ENCODE results near the gene OR8B12.
"Not testable (repeated sequence)": the region's sequence is repeated elsewhere in the genome, so short reads cannot be mapped to it uniquely, and the experiment has no call there.

OR8B12 gene

GRCh38 chr11:124551189-124551588 lies 7.7 kb upstream of the OR8B12 start:
- Mint-ChIP-seq H3K4me1 (ENCODE audit: low read depth) (no peaks in the 10 kb centered on the region), H3K36me3 (ENCODE audit: low read depth) (no peaks in the 10 kb centered on the region), H3K4me3 (no peak overlapping the region), H3K9me3 (no peaks in the 10 kb centered on the region), H3K27ac (no peak overlapping the region), H3K27me3 (no peaks in the 10 kb centered on the region)
- intact Hi-C loops (cut with micrococcal nuclease), result no loop called here

- peaks cover 7% of the 10 kb centered on the region for H3K27me3 Mint-ChIP-seq
- peaks cover 8% of the 10 kb centered on the region for H3K9me3 Mint-ChIP-seq
- no peak overlapping the region for H3K27ac Mint-ChIP-seq
- peaks cover 7% of the 10 kb centered on the region for H3K4me1 Mint-ChIP-seq (ENCODE audit: low read depth)
- intact Hi-C loops (cut with micrococcal nuclease), result no loop called here
- H3K4me3 Mint-ChIP-seq, result no peak overlapping the region
- no peaks in the 10 kb centered on the region for H3K36me3 Mint-ChIP-seq (ENCODE audit: low read depth)
Observed at GRCh38 chr11:124543145-124543544, 309 bp downstream of the OR8B12 start.

GRCh38 chr11:124541204-124541603 lies 2.2 kb downstream of the OR8B12 start:
- Mint-ChIP-seq H3K36me3 (ENCODE audit: low read depth) (no peaks in the 10 kb centered on the region), H3K27me3 (peaks cover 7% of the 10 kb centered on the region), H3K9me3 (peaks cover 10% of the 10 kb centered on the region)

GRCh38 chr11:124538019-124538418 lies 5.4 kb downstream of the OR8B12 start:
- intact Hi-C loops (cut with micrococcal nuclease), result no loop called here
- Mint-ChIP-seq H3K27ac (no peak overlapping the region), H3K27me3 (peaks cover 2% of the 10 kb centered on the region), H3K4me1 (ENCODE audit: low read depth) (peaks cover 15% of the 10 kb centered on the region), H3K4me3 (no peak overlapping the region), H3K9me3 (peaks cover 12% of the 10 kb centered on the region), H3K36me3 (ENCODE audit: low read depth) (no peaks in the 10 kb centered on the region)

More at GRCh38 chr11:124541204-124541603, 2.2 kb downstream of the OR8B12 start:
- intact Hi-C loops (cut with micrococcal nuclease), result no loop called here
- Mint-ChIP-seq H3K4me1 (ENCODE audit: low read depth) (peaks cover 14% of the 10 kb centered on the region), H3K4me3 (no peak overlapping the region), H3K27ac (no peak overlapping the region)

GRCh38 chr11:124536520-124536919 lies 6.9 kb downstream of the OR8B12 start:
- intact Hi-C loops (cut with micrococcal nuclease), result no loop called here
- H3K27ac Mint-ChIP-seq, result no peak overlapping the region
- H3K36me3 Mint-ChIP-seq (ENCODE audit: low read depth), result no peaks in the 10 kb centered on the region
- H3K4me3 Mint-ChIP-seq, result no peak overlapping the region
- H3K9me3 Mint-ChIP-seq, result peaks cover 8% of the 10 kb centered on the region
- H3K4me1 Mint-ChIP-seq (ENCODE audit: low read depth), result peaks cover 13% of the 10 kb centered on the region
- H3K27me3 Mint-ChIP-seq, result peaks cover 2% of the 10 kb centered on the region

GRCh38 chr11:124535552-124536232 lies 7.8 kb downstream of the OR8B12 start:
- no peak overlapping the region for H3K4me3 Mint-ChIP-seq
- H3K27ac Mint-ChIP-seq, result no peak overlapping the region
- H3K4me1 Mint-ChIP-seq (ENCODE audit: low read depth), result peaks cover 13% of the 10 kb centered on the region
- H3K9me3 Mint-ChIP-seq, result peaks cover 8% of the 10 kb centered on the region
- no peaks in the 10 kb centered on the region for H3K36me3 Mint-ChIP-seq (ENCODE audit: low read depth)
- H3K27me3 Mint-ChIP-seq, result no peaks in the 10 kb centered on the region
- intact Hi-C loops (cut with micrococcal nuclease), result no loop called here

GRCh38 chr11:124534051-124534450 lies 9.4 kb downstream of the OR8B12 start:
- H3K27me3 Mint-ChIP-seq, result peaks cover 3% of the 10 kb centered on the region
- H3K36me3 Mint-ChIP-seq (ENCODE audit: low read depth), result no peaks in the 10 kb centered on the region
- peaks cover 11% of the 10 kb centered on the region for H3K9me3 Mint-ChIP-seq
- H3K4me1 Mint-ChIP-seq (ENCODE audit: low read depth), result peaks cover 13% of the 10 kb centered on the region
- no peak overlapping the region for H3K4me3 Mint-ChIP-seq
- intact Hi-C loops (cut with micrococcal nuclease), result no loop called here
- H3K27ac Mint-ChIP-seq, result no peak overlapping the region

- intact Hi-C loops (cut with micrococcal nuclease), result no loop called here
- no peaks in the 10 kb centered on the region for H3K36me3 Mint-ChIP-seq (ENCODE audit: low read depth)
- peaks cover 3% of the 10 kb centered on the region for H3K27me3 Mint-ChIP-seq
Observed at GRCh38 chr11:124533626-124534025, 9.8 kb downstream of the OR8B12 start.

GRCh38 chr11:124520550-124520854 lies 23.0 kb downstream of the OR8B12 start:
- H3K4me3 Mint-ChIP-seq, result no peak overlapping the region
- no peaks in the 10 kb centered on the region for H3K36me3 Mint-ChIP-seq (ENCODE audit: low read depth)
- H3K27ac Mint-ChIP-seq, result no peak overlapping the region
- intact Hi-C loops (cut with micrococcal nuclease), result no loop called here
- peaks cover 5% of the 10 kb centered on the region for H3K4me1 Mint-ChIP-seq (ENCODE audit: low read depth)
- no peaks in the 10 kb centered on the region for H3K9me3 Mint-ChIP-seq
- peaks cover 19% of the 10 kb centered on the region for H3K27me3 Mint-ChIP-seq

More at GRCh38 chr11:124533626-124534025, 9.8 kb downstream of the OR8B12 start:
- no peak overlapping the region for H3K27ac Mint-ChIP-seq
- no peak overlapping the region for H3K4me3 Mint-ChIP-seq
- peaks cover 15% of the 10 kb centered on the region for H3K9me3 Mint-ChIP-seq
- peaks cover 13% of the 10 kb centered on the region for H3K4me1 Mint-ChIP-seq (ENCODE audit: low read depth)

- intact Hi-C loops (cut with micrococcal nuclease), result no loop called here
- Mint-ChIP-seq H3K36me3 (ENCODE audit: low read depth) (no peaks in the 10 kb centered on the region), H3K4me3 (no peak overlapping the region), H3K27ac (no peak overlapping the region), H3K9me3 (no peaks in the 10 kb centered on the region), H3K27me3 (peaks cover 19% of the 10 kb centered on the region), H3K4me1 (ENCODE audit: low read depth) (peaks cover 5% of the 10 kb centered on the region)
Observed at GRCh38 chr11:124519850-124520549, 23.5 kb downstream of the OR8B12 start.

GRCh38 chr11:124518989-124519451 lies 24.4 kb downstream of the OR8B12 start:
- Mint-ChIP-seq H3K4me1 (ENCODE audit: low read depth) (peaks cover 5% of the 10 kb centered on the region), H3K9me3 (no peaks in the 10 kb centered on the region), H3K27me3 (peaks cover 17% of the 10 kb centered on the region), H3K27ac (no peak overlapping the region), H3K36me3 (ENCODE audit: low read depth) (no peaks in the 10 kb centered on the region), H3K4me3 (no peak overlapping the region)
- intact Hi-C loops (cut with micrococcal nuclease), result no loop called here

- H3K27ac Mint-ChIP-seq, result no peak overlapping the region
- no peaks in the 10 kb centered on the region for H3K36me3 Mint-ChIP-seq (ENCODE audit: low read depth)
- peaks cover 5% of the 10 kb centered on the region for H3K4me1 Mint-ChIP-seq (ENCODE audit: low read depth)
Observed at GRCh38 chr11:124517314-124517713, 26.1 kb downstream of the OR8B12 start.

GRCh38 chr11:124514675-124515074 lies 28.8 kb downstream of the OR8B12 start:
- H3K36me3 Mint-ChIP-seq (ENCODE audit: low read depth); H3K4me1 Mint-ChIP-seq (ENCODE audit: low read depth); intact Hi-C loops (cut with micrococcal nuclease); H3K9me3 Mint-ChIP-seq; H3K4me3 Mint-ChIP-seq; H3K27ac Mint-ChIP-seq: not testable (repeated sequence)
- H3K27me3 Mint-ChIP-seq, result peaks cover 21% of the 10 kb centered on the region

More at GRCh38 chr11:124517314-124517713, 26.1 kb downstream of the OR8B12 start:
- intact Hi-C loops (cut with micrococcal nuclease), result no loop called here
- H3K4me3 Mint-ChIP-seq, result no peak overlapping the region
- H3K27me3 Mint-ChIP-seq, result peaks cover 19% of the 10 kb centered on the region
- no peaks in the 10 kb centered on the region for H3K9me3 Mint-ChIP-seq

- Mint-ChIP-seq H3K9me3 (no peaks in the 10 kb centered on the region), H3K36me3 (ENCODE audit: low read depth) (no peaks in the 10 kb centered on the region), H3K27ac (no peak overlapping the region), H3K27me3 (peaks cover 23% of the 10 kb centered on the region), H3K4me3 (no peak overlapping the region), H3K4me1 (ENCODE audit: low read depth) (peaks cover 5% of the 10 kb centered on the region)
- intact Hi-C loops (cut with micrococcal nuclease), result no loop called here
Observed at GRCh38 chr11:124514131-124514530, 29.3 kb downstream of the OR8B12 start.

Data from dendritic cell treated with granulocyte-macrophage colony-stimulating factor and Interleukin-4, amounts not matched to agents 40 ng/mL and 50 ng/mL, for 4 days (primary cell).